ENCODE measurements around the gene ATP6V1F.

Gene ATP6V1F

DNA sequence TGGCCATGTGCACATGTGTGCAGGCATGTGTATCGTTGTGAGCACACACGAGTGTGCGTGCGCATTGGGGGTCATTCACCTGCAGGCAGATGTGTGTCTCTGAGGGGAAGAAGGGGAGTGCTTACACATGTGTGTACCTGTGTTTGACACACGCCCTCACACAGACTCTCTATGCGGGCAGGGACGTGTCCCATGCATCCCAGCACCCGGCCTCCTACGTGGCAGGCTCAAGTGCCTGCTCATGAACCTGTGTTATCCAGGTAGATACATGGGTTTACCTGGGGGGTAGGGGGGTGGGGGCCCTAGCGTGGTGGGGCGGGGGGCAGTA is 29.2 kb downstream of the ATP6V1F start:
- TF ChIP-seq POLR2A (IDR thresholded peaks at IDR 0.05; ENCODE audit: low read depth, low read length): no peak
- no peak for DNase-seq (ENCODE audit: insufficient read length, low spot score)
- no peak for FAIRE-seq

- DNase-seq (ENCODE audit: insufficient read length, low spot score): no peak
- TF ChIP-seq POLR2A (IDR thresholded peaks at IDR 0.05; ENCODE audit: low read depth, low read length): no peak
- no peak for FAIRE-seq
Observed at GRCh38 chr7:128892521-128893250, 30.0 kb downstream of the ATP6V1F start.

DNA sequence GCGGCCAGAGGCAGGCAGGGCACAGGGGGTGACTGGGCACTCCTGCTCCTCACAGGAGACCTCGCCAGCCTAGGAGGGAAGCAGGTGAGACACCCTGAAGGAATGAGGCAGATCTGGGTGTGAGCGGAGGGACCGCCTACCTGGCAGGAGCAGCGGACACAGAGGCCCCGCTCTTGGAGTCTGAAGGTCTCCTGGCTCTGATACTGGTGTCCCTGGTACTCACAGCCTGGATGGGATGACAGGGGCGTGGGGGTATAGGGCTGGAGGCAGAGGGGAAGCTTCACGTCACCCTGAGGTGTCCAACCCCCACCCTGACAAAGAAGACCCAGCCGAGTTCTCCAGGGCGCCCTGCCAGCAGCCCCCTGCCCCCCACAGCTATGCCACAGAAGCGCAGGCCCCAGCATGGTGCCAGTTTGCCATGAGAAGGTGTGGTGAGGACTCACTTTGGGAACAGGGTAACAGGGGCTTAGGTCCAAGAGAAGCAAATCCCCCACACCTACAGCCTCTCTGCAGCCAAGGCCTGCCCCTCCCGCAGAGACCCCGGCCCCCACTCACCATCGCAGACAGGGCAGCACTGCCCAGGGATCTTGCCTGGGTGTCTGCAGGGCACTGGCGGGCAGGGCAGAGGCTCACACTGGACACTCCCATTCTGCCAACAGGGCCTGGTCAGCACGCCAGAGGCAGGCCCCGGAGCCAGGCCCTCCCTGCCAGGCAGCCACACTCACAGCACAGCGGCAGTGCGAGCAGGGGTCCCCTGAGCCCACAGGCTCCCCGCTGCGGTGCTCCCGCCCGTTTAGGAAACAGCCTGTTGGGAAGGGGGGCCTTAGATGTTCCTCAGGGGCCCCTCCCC is 30.8 kb downstream of the ATP6V1F start:
- no peak for DNase-seq (ENCODE audit: insufficient read length, low spot score)
- TF ChIP-seq POLR2A (IDR thresholded peaks at IDR 0.05; ENCODE audit: low read depth, low read length): no peak
- no peak for FAIRE-seq

DNA sequence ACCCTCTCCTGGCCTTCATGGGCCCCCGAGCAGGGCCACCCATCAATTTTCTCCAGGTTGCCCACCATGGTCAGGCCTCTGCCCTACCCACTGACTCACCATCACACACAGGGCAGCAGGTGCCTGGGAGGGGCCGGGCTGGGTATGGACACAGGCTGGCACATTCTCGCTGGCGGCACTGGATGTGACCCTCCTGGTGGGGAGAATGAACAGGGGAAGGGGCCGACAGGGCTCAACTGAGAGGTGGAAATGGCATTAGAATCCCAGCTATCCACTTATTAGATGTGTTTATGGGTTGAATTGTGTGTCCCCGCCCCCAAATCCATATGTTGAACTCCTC is 31.4 kb downstream of the ATP6V1F start:
- DNase-seq (ENCODE audit: insufficient read length, low spot score) (no peak), FAIRE-seq (no peak)
- TF ChIP-seq POLR2A (IDR thresholded peaks at IDR 0.05; ENCODE audit: low read depth, low read length): no peak

GRCh38 chr7:128895320-128895719 is 32.7 kb downstream of the ATP6V1F start:
- DNase-seq (ENCODE audit: insufficient read length, low spot score) (no peak), FAIRE-seq (no peak)
- TF ChIP-seq POLR2A (IDR thresholded peaks at IDR 0.05; ENCODE audit: low read depth, low read length): no peak

DNA sequence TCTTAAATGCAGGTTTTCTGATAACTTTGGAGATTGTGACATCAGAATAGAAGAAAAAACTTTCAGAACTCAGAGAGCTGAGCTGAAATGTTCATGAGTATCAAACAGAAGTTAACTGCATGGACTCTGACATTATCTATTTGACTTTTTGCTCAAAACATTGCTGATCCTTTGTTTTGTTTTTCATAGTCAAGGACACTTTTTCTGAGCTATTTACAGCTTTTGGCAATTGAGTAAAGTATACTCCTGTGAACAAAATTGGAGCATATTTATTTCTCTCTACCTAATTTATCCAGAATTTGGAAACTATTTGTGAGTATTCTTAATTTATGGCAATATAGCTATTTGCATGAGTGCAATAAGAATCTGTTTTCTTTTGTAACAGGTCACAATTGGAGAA is 36.7 kb downstream of the ATP6V1F start:
- no peak for TF ChIP-seq POLR2A (IDR thresholded peaks at IDR 0.05; ENCODE audit: low read depth, low read length)
- DNase-seq (ENCODE audit: insufficient read length, low spot score) (no peak), FAIRE-seq (no peak)

DNA sequence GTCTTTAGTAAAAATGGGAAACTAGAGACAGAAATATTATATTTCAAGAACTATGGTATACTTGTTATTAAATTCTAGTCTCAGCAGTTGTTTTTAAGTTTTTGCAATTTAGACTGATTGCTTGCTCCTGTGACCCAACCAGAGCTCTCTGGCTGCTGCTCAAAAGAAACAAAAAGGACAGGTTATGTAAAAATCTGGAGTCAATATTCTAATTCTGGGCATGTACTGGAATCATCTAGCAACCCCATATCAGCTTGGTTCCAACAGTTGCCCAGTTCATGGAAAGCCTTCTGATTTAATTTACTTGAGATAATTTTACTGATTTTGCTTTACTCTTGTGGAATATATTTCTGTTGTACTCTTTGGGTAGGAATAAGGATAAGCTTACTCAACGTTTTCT is 37.6 kb downstream of the ATP6V1F start:
- no peak for TF ChIP-seq POLR2A (IDR thresholded peaks at IDR 0.05; ENCODE audit: low read depth, low read length)
- FAIRE-seq (no peak), DNase-seq (ENCODE audit: insufficient read length, low spot score) (no peak)

DNA sequence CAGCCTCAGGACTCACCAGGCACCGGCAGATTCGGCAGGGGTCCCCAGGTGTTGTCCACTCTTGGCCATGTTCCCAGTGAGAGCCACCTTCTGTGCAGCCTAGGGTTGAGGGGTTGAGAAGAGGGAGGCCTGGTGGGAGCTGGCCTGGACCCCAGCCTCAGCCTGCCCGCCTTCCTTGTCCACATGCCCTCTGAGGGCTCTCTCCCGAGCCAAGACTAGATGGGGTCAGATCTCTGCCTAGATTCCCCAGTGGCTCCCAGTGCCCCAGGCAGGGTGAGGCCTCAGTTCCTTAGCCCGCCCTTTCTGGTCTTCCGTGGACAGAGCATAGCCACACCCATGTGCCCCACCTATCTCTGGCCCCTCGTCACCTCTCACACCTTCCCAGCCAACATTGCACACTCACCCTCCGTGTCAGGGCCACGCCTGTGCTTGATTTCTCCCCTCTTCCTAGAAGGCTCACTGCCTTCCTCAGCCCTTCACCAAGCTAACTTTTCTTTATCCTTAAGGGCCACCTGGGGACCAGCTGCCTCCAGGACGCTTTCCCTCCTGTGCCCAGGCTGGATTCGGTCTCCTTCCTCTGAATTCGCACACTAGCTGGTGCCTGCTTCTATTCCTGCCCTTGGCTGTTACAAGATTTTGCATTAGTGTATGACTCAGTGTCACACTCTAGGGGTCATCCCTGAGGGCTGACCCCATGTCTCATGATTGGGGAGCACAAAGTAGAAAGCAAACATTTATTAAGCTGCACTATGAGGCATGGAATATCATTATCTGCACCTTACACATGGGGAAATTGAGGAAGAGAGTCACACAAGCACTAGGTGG is 40.3 kb downstream of the ATP6V1F start:
- DNase-seq (ENCODE audit: insufficient read length, low spot score): no peak
- no peak for TF ChIP-seq POLR2A (IDR thresholded peaks at IDR 0.05; ENCODE audit: low read depth, low read length)
- no peak for FAIRE-seq

GRCh38 chr7:128903621-128904361 is 41.1 kb downstream of the ATP6V1F start:
- DNase-seq (ENCODE audit: insufficient read length, low spot score): no peak
- no peak for TF ChIP-seq POLR2A (IDR thresholded peaks at IDR 0.05; ENCODE audit: low read depth, low read length)
- no peak for FAIRE-seq

DNA sequence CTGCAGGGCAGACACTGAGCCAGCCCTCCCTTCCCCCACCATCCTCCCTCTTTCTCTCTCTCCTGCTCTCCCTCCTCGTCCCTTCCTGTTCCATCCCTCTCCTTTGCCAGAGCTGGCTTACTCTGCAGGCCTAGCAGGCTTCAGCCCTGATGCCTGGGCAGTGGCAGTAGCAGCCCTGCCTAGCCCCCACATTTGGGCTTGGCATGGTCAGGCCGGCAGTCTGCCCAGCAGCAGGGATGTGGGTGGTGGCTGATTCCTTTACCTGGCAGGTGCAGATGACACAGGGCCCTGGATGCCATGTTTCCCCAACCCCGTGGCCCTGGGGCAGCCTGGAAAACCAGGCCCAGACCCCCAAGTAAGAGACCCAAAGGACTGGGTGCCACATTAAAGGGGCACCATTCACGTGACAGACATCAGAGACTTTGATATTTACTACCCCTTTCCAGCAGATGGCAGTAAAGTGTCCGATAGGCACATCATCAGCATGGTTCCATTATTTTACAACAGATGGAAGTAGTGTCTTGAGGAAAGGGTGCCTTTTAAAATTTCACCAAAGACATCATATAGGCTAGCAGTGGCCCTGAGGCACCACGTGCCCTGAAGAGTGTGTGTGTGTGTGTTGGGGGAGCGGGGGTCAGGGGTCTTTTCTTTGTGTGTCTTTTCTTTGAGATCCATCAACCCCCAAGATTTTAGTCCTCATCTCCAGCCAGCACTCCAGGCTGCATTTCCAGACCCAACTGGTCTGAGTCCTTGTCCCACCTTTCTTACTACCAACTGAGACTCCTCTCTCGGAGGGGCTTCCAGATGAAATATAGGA is 41.9 kb downstream of the ATP6V1F start:
- DNase-seq (ENCODE audit: insufficient read length, low spot score) (no peak), FAIRE-seq (no peak)
- TF ChIP-seq POLR2A (IDR thresholded peaks at IDR 0.05; ENCODE audit: low read depth, low read length): no peak

GRCh38 chr7:128906001-128906765 is 43.5 kb downstream of the ATP6V1F start:
- no peak for DNase-seq (ENCODE audit: insufficient read length, low spot score)
- FAIRE-seq: no peak
- no peak for TF ChIP-seq POLR2A (IDR thresholded peaks at IDR 0.05; ENCODE audit: low read depth, low read length)
